HepG2 (cell line): ENCODE measurements around the gene FUT1. TPM values are rescaled to one million over a fixed set of nuclear protein-coding genes. Genes with fewer than 3 reads are reported as not detected.
A peak's percentile ranks its signal among the peaks of the same experiment; 100 is the strongest.
"Not testable (repeated sequence)": the region's sequence is repeated elsewhere in the genome, so short reads cannot be mapped to it uniquely, and the experiment has no call there.

Source experiments
- ATAC-seq: fragments of 200-7000 bp; cut with Tn5 transposase; 3 replicates; pipeline ENCODE4 v1.9.1; 2020; ENCODE audit warnings: mild to moderate bottlenecking, moderate library complexity
- BruUV-seq: library from RNA; stranded (reverse); fragments of 400-500 nt; replicated peaks from 2 replicates; lab custom pipeline; 2021; lab: Mats Ljungman, UMichigan
- CTCF ChIA-PET: fragments of 300-600 bp; formaldehyde crosslinking; extraction: SDS; loops from one replicate; lab custom pipeline; 2021; ENCODE audit warnings: low total read pairs, inconsistent platforms, low intra/inter-chr PET ratio; lab: Yijun Ruan, JAX
- POLR2A ChIA-PET: fragments of 350-600 bp; sonication (Branson Sonifier 250); formaldehyde crosslinking; loops from one replicate; lab custom pipeline; 2020; ENCODE audit warnings: antibody characterized with exemption, inconsistent platforms; lab: Yijun Ruan, JAX
- DNase-seq: peaks from one replicate; pipeline ENCODE4 v3.0.0-alpha.2; 2015; ENCODE audit warnings: low spot score
- FAIRE-seq: peaks from 3 replicates; lab custom pipeline; 2011; peaks lifted over from hg19 to GRCh38; lab: Jason Lieb, UNC
- H2AFZ ChIP-seq: one replicate; pipeline ENCODE4 v1.6.1; 2011; ENCODE audit warnings: low read length, inconsistent platforms
- H3K27ac ChIP-seq: fragments of 300-600 bp; 3 replicates; pipeline ENCODE4 v1.8.0; 2011; ENCODE audit warnings: mixed run types, mild to moderate bottlenecking, mixed read lengths, low read length, inconsistent platforms; ENCODE audit not compliant: insufficient read depth; ENCODE audit errors: extremely low read length
- H3K27me3 ChIP-seq, 2 experiments: fragments of 200-600 bp in 1 of 2; 2 replicates in 1 of 2; 3 replicates in 1 of 2; pipeline versions ENCODE4 v1.6.0 to v1.8.0; 2011; ENCODE audit warnings: low read length in 2 of 2, mild to moderate bottlenecking in 2 of 2, moderate library complexity in 2 of 2, inconsistent platforms in 1 of 2; ENCODE audit not compliant: insufficient read depth in 2 of 2, control insufficient read depth in 1 of 2
- H3K36me3 ChIP-seq, 2 experiments: fragments of 200-600 bp in 1 of 2; replicated peaks in 1 of 2; 2 replicates in 1 of 2; 3 replicates in 1 of 2; pipeline versions ENCODE4 v1.5.1 to v1.8.0; 2011; ENCODE audit warnings: low read length in 2 of 2, inconsistent platforms in 1 of 2; ENCODE audit not compliant: insufficient read depth in 2 of 2, control insufficient read depth in 1 of 2
- H3K4me1 ChIP-seq: 2 replicates; pipeline ENCODE4 v1.5.1; 2012; ENCODE audit warnings: low read length, inconsistent platforms; ENCODE audit not compliant: insufficient read depth
- H3K4me2 ChIP-seq: 2 replicates; pipeline ENCODE4 v1.6.0; 2011; ENCODE audit warnings: low read depth, low read length, inconsistent platforms
- H3K4me3 ChIP-seq, 3 experiments: fragments of 200-600 bp in 1 of 3; sonication (generic), shearing (Covaris generic) in 1 of 3; replicated peaks in 1 of 3; 2 replicates each; pipeline ENCODE4 v1.5.1; 2011 to 2016; ENCODE audit warnings: low read length in 3 of 3, inconsistent platforms in 2 of 3, low read depth in 2 of 3, mild to moderate bottlenecking in 2 of 3, control low read depth in 1 of 3, mixed read lengths in 1 of 3; ENCODE audit not compliant: insufficient read depth in 1 of 3
- H3K79me2 ChIP-seq: one replicate; pipeline ENCODE4 v1.6.1; 2011; ENCODE audit warnings: low read length, inconsistent platforms; ENCODE audit not compliant: insufficient read depth
- H3K9ac ChIP-seq: 2 replicates; pipeline ENCODE4 v1.6.0; 2011; ENCODE audit warnings: mild to moderate bottlenecking, low read depth, low read length, inconsistent platforms; ENCODE audit not compliant: insufficient read depth
- H3K9me3 ChIP-seq: 2 replicates; pipeline ENCODE4 v1.5.1; 2012; ENCODE audit warnings: mild to moderate bottlenecking, low read length
- H4K20me1 ChIP-seq: 2 replicates; pipeline ENCODE4 v1.6.0; 2011; ENCODE audit warnings: inconsistent platforms, mild to moderate bottlenecking, low read length, moderate library complexity; ENCODE audit not compliant: insufficient read depth
- AKAP8 ChIP-seq: sonication (generic); formaldehyde crosslinking; IDR thresholded peaks from 2 replicates; pipeline ENCODE4 v1.5.1; 2020; ENCODE audit warnings: mild to moderate bottlenecking, missing genetic modification reagents
- MXD3 ChIP-seq: IDR thresholded peaks from 2 replicates; pipeline ENCODE4 v1.6.1; 2016; ENCODE audit warnings: mild to moderate bottlenecking, missing biosample characterization, missing genetic modification reagents
- MYPOP ChIP-seq: sonication (generic); formaldehyde crosslinking; IDR thresholded peaks from 2 replicates; pipeline ENCODE4 v1.8.1; 2023; ENCODE audit warnings: mild to moderate bottlenecking, moderate library complexity, missing genetic modification reagents
- NFE2L2 ChIP-seq: fragments of 150-350 bp; IDR thresholded peaks from 2 replicates; pipeline ENCODE4 v1.6.1; 2014; ENCODE audit warnings: low read length
- NFIC ChIP-seq: IDR thresholded peaks from 2 replicates; pipeline ENCODE4 v1.6.1; 2012; ENCODE audit warnings: mild to moderate bottlenecking, low read length, inconsistent platforms
- PATZ1 ChIP-seq: sonication (generic); formaldehyde crosslinking; IDR thresholded peaks from 2 replicates; pipeline ENCODE4 v1.4.0; 2020; ENCODE audit warnings: missing genetic modification reagents
- POLR2A ChIP-seq, 2 experiments: IDR thresholded peaks; 2 replicates each; pipeline ENCODE4 v1.6.1; 2011; ENCODE audit warnings: low read depth in 2 of 2, low read length in 2 of 2, mild to moderate bottlenecking in 1 of 2, moderate library complexity in 1 of 2; ENCODE audit not compliant: insufficient read depth in 1 of 2
- TAF1 ChIP-seq: sonication (generic); formaldehyde crosslinking; IDR thresholded peaks from 2 replicates; pipeline ENCODE4 v1.4.0; 2020; ENCODE audit warnings: missing genetic modification reagents
- ZFX ChIP-seq: sonication (generic); formaldehyde crosslinking; IDR thresholded peaks from 2 replicates; pipeline ENCODE4 v1.4.0; 2020; ENCODE audit warnings: mild to moderate bottlenecking, low read depth, missing genetic modification reagents, moderate library complexity
- ZNF558 ChIP-seq: sonication (generic); formaldehyde crosslinking; IDR thresholded peaks from 2 replicates; pipeline ENCODE4 v1.9.0; 2022; ENCODE audit warnings: mild to moderate bottlenecking, missing genetic modification reagents, borderline replicate concordance
- ZNF768 ChIP-seq: sonication (generic); formaldehyde crosslinking; IDR thresholded peaks from 2 replicates; pipeline ENCODE4 v1.4.0; 2020; ENCODE audit warnings: missing genetic modification reagents
- WGBS: methylation state at CpG from one replicate; pipeline ENCODE4 v1.1.6; 2017; ENCODE audit warnings: low lambda C conversion rate; 5-methylcytosine and 5-hydroxymethylcytosine counted together
- in situ Hi-C: cut with HindIII; loops from 2 replicates; pipeline ENCODE4 v1.10.0; 2017; ENCODE audit warnings: low pct_unique_long_range_greater_than_20kb; ENCODE audit not compliant: extremely low pct_ligation_motif_present
- intact Hi-C: fragments of 100-400 bp; cut with micrococcal nuclease; formaldehyde crosslinking; loops from one replicate; pipeline ENCODE4 v1.10.0; 2022; ENCODE audit not compliant: unreplicated experiment
- polyA plus RNA-seq, 8 experiments: library from polyadenylated mRNA; depleted of rRNA in 3 of 8; stranded (reverse) in 7 of 8; unstranded in 1 of 8; fragments of >200 nt; fragmentation: Illumina TruSeq in 4 of 8; extraction: Trizol in 4 of 8; gene quantifications; 2 replicates each; pipeline versions ENCODE4 v1.2.1 to v1.2.3, GENCODE V29; 2011 to 2016; ENCODE audit warnings: low read depth in 4 of 8, missing spikeins in 1 of 8, mixed read lengths in 1 of 8; ENCODE audit not compliant: insufficient read depth in 1 of 8
- total RNA-seq, 5 experiments: library from RNA; depleted of rRNA; stranded (reverse); fragments of >200 nt; fragmentation: Illumina TruSeq; extraction: Trizol; gene quantifications; 2 replicates each; pipeline ENCODE4 v1.2.3, GENCODE V29; 2016; ENCODE audit warnings: low read depth in 1 of 5

FUT1 gene
- total and polyA plus RNA-seq, 2 of the 13 experiments (the other 11 are each of a cell fraction or from before 2014, with no cell fraction given): 0.07 to 1.1 TPM

DNA sequence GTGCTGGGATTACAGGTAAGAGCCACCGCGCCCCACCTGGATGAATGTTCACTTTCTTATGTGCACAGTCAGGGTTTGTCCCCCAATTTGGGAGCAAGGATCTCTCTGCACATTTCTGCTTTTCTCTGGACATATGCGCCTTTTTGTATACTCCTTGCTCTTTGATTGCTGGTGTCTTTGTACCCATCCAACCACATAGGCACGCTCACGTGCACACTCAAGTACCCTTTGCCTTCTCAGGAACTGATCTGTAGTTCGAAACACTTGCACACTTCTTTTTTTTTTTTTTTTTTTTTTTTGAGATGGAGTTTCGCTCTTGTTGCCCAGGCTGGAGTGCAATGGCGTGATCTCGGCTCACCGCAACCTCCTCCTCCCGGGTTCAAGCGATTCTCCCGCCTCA, 34.3 kb downstream of the FUT1 start:
- Histone ChIP-seq H3K9ac (peak overlapping the region; percentile 81; the same call in 1 of the 2 replicates), H3K4me1 (peaks cover 56% of the 10 kb centered on the region), H3K27ac (peak overlapping the region; percentile 74), H3K4me2 (peak overlapping the region; percentile 99), H3K4me3 (peak overlapping the region in 1 of 3 experiments; percentile 85; a peak in 2 of 6 replicates)
- DNase-seq, intact Hi-C loops, H3K27me3 ChIP-seq, H3K36me3 ChIP-seq, H4K20me1 ChIP-seq, H3K9me3 ChIP-seq, H3K79me2 ChIP-seq, H2AFZ ChIP-seq, ATAC-seq, FAIRE-seq, CTCF ChIA-PET, in situ Hi-C loops: not testable (repeated sequence)
- POLR2A ChIA-PET: interaction anchor here (0.7 to 6.3 kb wide), 2 partner anchors 20 to 215 kb away, joined by 3 to 40 read pairs; no protein-coding TSS in a partner anchor
- BruUV-seq: TSS peak; percentile 50
- WGBS: 84% methylated on average over 13 of the region's 13 CpGs

DNA sequence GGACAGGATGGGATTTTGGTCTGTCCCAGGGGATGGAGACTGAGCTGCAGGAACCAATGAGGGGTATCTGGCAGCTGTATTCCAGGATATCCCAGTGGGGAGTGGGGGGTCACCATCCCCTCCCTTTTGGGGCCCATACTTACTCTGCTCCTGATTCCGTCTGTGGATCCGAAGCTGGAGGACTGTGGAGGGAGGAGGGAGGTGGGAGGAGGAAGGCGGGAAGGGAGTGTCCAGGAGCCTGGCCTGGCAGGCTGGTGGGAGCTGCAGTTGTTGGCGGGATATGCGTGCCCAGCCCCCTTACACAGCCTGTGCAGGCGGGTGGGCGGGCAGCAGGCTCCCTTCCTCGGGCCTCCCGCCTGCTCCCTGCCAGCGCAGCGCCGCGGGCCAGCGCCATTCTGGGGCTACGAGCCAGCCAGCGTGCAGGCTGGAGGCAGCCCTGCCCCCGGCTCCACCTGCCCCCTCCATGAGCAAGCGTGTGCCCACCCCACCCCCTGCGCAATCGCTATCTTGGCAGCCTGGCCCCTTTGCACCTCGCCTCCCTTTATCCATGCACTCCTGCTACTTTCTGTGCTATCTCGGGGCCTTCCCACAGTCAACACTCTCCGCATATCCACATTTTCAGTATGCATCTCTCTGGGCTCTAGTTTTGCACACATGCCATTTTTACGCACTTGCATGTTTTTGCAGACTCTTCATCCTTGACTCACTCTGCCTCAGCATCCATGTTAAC, 35.7 kb downstream of the FUT1 start:
- 49% methylated on average over 9 of the region's 24 CpGs for WGBS
- peak overlapping the region; percentile 31 to 58 (median 43); a peak in 4 of 6 replicates for H3K4me3 ChIP-seq
- no peaks in the 10 kb centered on the region for H3K9me3 ChIP-seq
- peaks cover 5% of the 10 kb centered on the region for H3K79me2 ChIP-seq
- BruUV-seq: no TSS peak
- ChIA-PET POLR2A (interaction anchor here (0.5 to 6.3 kb wide), 12 partner anchors 11 to 98 kb away, joined by 3 to 40 read pairs (median 3); partner anchors contain the start of genes FUT2, RPL18 and SPHK2), CTCF (no interaction called here)
- peaks cover 64% of the 10 kb centered on the region for H3K4me1 ChIP-seq
- no peak overlapping the region for H2AFZ ChIP-seq
- H3K4me2 ChIP-seq: peak overlapping the region; percentile 99
- no peaks in the 10 kb centered on the region for H4K20me1 ChIP-seq
- DNase-seq (no peak), ATAC-seq (no peak), FAIRE-seq (no peak)
- no peaks in the 10 kb centered on the region for H3K36me3 ChIP-seq
- no peaks in the 10 kb centered on the region; a peak in 1 of 5 replicates for H3K27me3 ChIP-seq
- 0 out of 2 replicates have a peak overlapping the region, but pooled peaks have one; percentile 26 for H3K9ac ChIP-seq
- in situ Hi-C loops (no loop called here), intact Hi-C loops (no loop called here)
- peak overlapping the region; percentile 53 for H3K27ac ChIP-seq
- peak; percentile 20; the same call in 1 of the 2 replicates for TF ChIP-seq PATZ1
- TF ChIP-seq TAF1 (CRISPR knock-in tag): 0 out of 2 replicates have a peak, but pooled peaks have one; percentile 21
- 0 out of 2 replicates have a peak, but pooled peaks have one; percentile 32 for TF ChIP-seq ZNF558
- peak; percentile 13; the same call in 1 of the 2 replicates for TF ChIP-seq ZFX (CRISPR knock-in tag)
- TF ChIP-seq ZNF768 (CRISPR knock-in tag): peak; percentile 38; the same call in 1 of the 2 replicates
- TF ChIP-seq MXD3 (CRISPR knock-in tag): no peak
- TF ChIP-seq NFE2L2: no peak
- TF ChIP-seq NFIC: no peak
- TF ChIP-seq POLR2A (IDR thresholded peaks at IDR 0.05; ENCODE audit: insufficient read depth in 1 of 2, low read depth in 2 of 2, low read length in 2 of 2): peak in 1 of 2 experiments; percentile 30; a peak in 2 of 4 replicates
- 0 out of 2 replicates have a peak, but pooled peaks have one; percentile 34 for TF ChIP-seq MYPOP
- 0 out of 2 replicates have a peak, but pooled peaks have one; percentile 40 for TF ChIP-seq AKAP8
